Subcutaneous abdominal adipose tissue (tissue), 5 donors: ENCODE measurements around the gene STX8.

Experiments
- H3K27ac ChIP-seq: one replicate; pipeline ENCODE4 v1.7.0; 2013; ENCODE audit warnings: low read depth, mild to moderate bottlenecking, inconsistent platforms, low read length, moderate library complexity
- H3K27me3 ChIP-seq, 5 donors: one replicate each; pipeline ENCODE4 v1.7.0; 2013; ENCODE audit warnings: low read length in 5 of 5, inconsistent platforms in 1 of 5; ENCODE audit not compliant: control insufficient read depth in 5 of 5, insufficient read depth in 4 of 5
- H3K36me3 ChIP-seq, 5 donors: one replicate each; pipeline ENCODE4 v1.7.0; 2013; ENCODE audit warnings: low read length in 5 of 5; ENCODE audit not compliant: control insufficient read depth in 5 of 5, insufficient read depth in 5 of 5
- H3K4me1 ChIP-seq, 5 donors: one replicate each; pipeline ENCODE4 v1.7.0; 2013; ENCODE audit warnings: low read length in 5 of 5, mild to moderate bottlenecking in 3 of 5, moderate library complexity in 1 of 5; ENCODE audit not compliant: control insufficient read depth in 5 of 5, insufficient read depth in 5 of 5
- H3K4me3 ChIP-seq, 5 donors: one replicate each; pipeline ENCODE4 v1.7.0; 2013; ENCODE audit warnings: low read length in 5 of 5, low read depth in 1 of 5
- H3K9ac ChIP-seq, 5 donors: one replicate each; pipeline ENCODE4 v1.7.0; 2013; ENCODE audit warnings: low read length in 5 of 5, mild to moderate bottlenecking in 4 of 5, moderate library complexity in 3 of 5
- H3K9me3 ChIP-seq, 5 donors: one replicate each; pipeline ENCODE4 v1.7.0; 2013; ENCODE audit warnings: low read length in 5 of 5; ENCODE audit not compliant: control insufficient read depth in 5 of 5
- donor health status: healthy.
- donor health status: healthy.
- donor health status: healthy.
- donor health status: healthy.
- donor health status: healthy.

STX8 gene

GRCh38 chr17:9217151-9218056, 358.2 kb downstream of the STX8 start:
- Histone ChIP-seq H3K4me3 (no peak overlapping the region), H3K27me3 (peaks cover 0 to 3% (median 0%) of the 10 kb centered on the region in 5 donors), H3K9ac (no peak overlapping the region), H3K27ac (no peak overlapping the region), H3K36me3 (no peaks in the 10 kb centered on the region), H3K4me1 (peaks cover 3 to 13% (median 7%) of the 10 kb centered on the region in 5 donors), H3K9me3 (peaks cover 4 to 12% (median 5%) of the 10 kb centered on the region in 5 donors)

- Histone ChIP-seq H3K9ac (no peak overlapping the region), H3K4me1 (peaks cover 3 to 13% (median 7%) of the 10 kb centered on the region in 5 donors), H3K27me3 (no peaks in the 10 kb centered on the region), H3K9me3 (peaks cover 4 to 12% (median 5%) of the 10 kb centered on the region in 5 donors), H3K27ac (no peak overlapping the region), H3K36me3 (no peaks in the 10 kb centered on the region), H3K4me3 (no peak overlapping the region)
These were observed 360.2 kb downstream of the STX8 start for GRCh38 chr17:9215465-9215864.

DNA sequence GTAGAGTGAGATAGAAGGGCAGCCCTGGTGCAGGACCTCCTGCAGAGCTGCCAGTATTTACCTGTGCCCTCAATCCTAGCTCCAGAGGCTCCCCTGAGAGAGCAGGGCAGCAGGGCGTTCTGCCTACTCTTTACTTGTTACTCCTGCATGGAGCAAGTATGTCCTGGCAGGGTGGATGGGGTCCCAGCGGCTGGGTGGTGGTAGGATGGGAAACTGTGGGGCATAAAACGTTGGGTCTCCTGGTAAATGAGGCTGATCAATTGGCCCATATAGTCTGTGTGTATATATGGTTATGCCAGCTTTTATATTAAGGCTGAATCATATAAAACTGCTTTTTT, 362.3 kb downstream of the STX8 start:
- Histone ChIP-seq H3K4me1 (peaks cover 3 to 13% (median 7%) of the 10 kb centered on the region in 5 donors), H3K36me3 (no peaks in the 10 kb centered on the region), H3K9ac (no peak overlapping the region), H3K9me3 (peaks cover 4 to 12% (median 5%) of the 10 kb centered on the region in 5 donors), H3K27ac (no peak overlapping the region), H3K4me3 (no peak overlapping the region), H3K27me3 (no peaks in the 10 kb centered on the region)

DNA sequence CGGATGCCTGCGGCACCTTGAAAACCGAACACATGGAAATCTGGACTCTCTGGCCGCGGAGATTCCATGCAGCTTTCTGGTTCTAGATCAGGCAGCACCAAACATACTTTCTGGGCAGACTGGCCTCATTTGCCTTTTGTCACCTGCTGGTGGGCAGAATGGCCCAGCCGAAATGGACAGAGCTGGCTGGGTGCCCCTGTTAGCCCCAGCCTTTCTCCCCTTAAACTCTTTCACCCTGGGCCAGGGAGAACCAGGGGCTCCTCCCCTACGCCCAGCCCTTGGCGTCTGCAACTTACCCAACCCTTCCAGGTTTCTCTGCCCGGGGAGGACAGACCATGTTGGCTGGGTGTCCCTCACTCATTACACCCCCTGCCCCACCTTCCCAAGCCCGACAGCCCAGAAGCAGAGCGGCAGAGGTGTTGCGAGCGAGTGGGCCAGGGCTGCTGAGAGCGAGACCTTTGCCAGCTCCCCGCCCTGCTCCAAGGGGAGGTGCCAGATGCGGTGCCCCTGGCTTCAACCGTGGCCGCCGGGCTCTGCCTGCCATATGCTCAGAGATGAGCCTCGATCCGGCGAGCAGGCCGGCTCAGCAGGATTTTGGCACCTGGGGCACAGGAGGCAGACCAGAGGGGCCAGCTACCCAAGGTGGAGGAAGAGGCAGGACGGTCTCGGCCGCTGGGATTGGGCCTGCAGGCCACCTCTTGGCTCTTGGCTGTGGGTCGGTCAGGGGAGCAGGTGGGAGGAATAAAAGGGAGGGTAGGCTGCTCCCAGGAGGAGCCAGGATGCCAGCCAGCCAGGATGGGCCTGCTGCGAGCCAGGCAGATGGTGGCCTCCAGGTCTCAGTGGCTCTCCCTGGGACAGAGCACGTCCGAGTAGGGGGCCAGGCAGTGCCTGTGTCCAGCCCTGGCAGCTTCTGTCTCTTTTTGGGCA, 363.0 kb downstream of the STX8 start:
- H3K27ac ChIP-seq: no peak overlapping the region
- peaks cover 0 to 9% (median 7%) of the 10 kb centered on the region in 5 donors for H3K4me1 ChIP-seq

GRCh38 chr17:9211133-9211765, 364.4 kb downstream of the STX8 start:
- Histone ChIP-seq H3K27me3 (no peaks in the 10 kb centered on the region), H3K27ac (no peak overlapping the region), H3K4me3 (no peak overlapping the region), H3K36me3 (no peaks in the 10 kb centered on the region), H3K9ac (no peak overlapping the region), H3K9me3 (peaks cover 3 to 10% (median 5%) of the 10 kb centered on the region in 5 donors), H3K4me1 (peaks cover 0 to 10% (median 8%) of the 10 kb centered on the region in 5 donors)

More for the DNA sequence above, 363.0 kb downstream of the STX8 start:
- Histone ChIP-seq H3K9ac (no peak overlapping the region), H3K4me3 (no peak overlapping the region), H3K27me3 (no peaks in the 10 kb centered on the region), H3K36me3 (no peaks in the 10 kb centered on the region), H3K9me3 (peaks cover 4 to 12% (median 5%) of the 10 kb centered on the region in 5 donors)

DNA sequence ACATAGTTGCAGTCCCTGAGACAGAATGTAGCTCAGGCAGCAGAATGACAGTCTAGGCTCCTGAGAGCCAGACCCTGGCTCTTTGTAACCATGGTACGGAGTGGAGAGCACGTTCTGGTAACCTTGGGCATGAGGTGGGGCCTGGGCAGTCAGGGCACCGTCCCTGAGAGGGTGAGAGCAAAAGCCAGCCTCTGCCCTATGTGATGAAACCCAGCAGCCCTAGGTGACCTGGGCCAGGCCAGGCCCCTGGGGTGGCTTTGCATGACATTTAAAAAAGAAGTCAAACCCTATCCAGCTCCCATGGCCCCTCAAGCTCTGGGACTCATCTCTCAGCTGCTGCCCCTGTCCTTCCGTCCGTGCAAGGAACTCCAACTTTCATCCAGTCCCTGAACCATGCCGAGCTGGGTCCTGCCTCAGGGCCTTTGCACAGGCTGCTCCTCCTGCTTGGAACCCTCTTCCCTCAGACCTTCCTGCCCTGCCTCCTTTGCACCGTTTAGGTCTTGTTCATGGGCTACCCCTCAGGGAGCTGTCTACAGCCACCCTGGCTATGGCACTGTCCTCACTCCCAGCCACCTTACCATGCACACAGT, 365.7 kb downstream of the STX8 start:
- H3K27ac ChIP-seq: no peak overlapping the region
- H3K36me3 ChIP-seq: no peaks in the 10 kb centered on the region
- no peaks in the 10 kb centered on the region for H3K27me3 ChIP-seq

DNA sequence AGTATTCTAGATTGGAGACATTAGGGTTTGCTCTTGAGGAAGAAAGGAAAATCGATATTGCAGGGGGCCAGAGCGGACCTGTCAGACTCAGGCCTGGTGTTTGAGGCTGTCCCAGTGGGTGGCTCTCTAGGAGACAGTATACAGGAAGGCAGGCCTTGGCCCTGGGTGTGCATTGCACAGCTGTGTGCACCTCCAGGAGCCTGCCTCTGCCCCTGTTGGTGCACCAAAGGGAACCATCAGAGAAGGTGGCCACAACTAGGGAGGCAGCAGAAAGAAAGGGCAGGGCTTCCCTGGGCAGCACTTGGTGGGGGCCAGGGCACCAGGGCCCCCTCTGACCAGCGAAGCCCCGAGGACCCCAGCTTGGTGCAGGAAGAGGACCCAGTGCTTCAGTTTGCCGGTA, 366.3 kb downstream of the STX8 start:
- H3K4me1 ChIP-seq: peaks cover 0 to 23% (median 14%) of the 10 kb centered on the region in 5 donors
- H3K4me3 ChIP-seq: no peak overlapping the region
- no peaks in the 10 kb centered on the region for H3K27me3 ChIP-seq
- H3K27ac ChIP-seq: no peak overlapping the region
- no peaks in the 10 kb centered on the region for H3K9me3 ChIP-seq
- H3K36me3 ChIP-seq: no peaks in the 10 kb centered on the region
- H3K9ac ChIP-seq: no peak overlapping the region

More for the DNA sequence above, 365.7 kb downstream of the STX8 start:
- Histone ChIP-seq H3K9me3 (no peaks in the 10 kb centered on the region), H3K9ac (no peak overlapping the region), H3K4me1 (peaks cover 0 to 22% (median 14%) of the 10 kb centered on the region in 5 donors), H3K4me3 (no peak overlapping the region)

- Histone ChIP-seq H3K9me3 (no peaks in the 10 kb centered on the region), H3K27me3 (no peaks in the 10 kb centered on the region), H3K9ac (no peak overlapping the region), H3K36me3 (no peaks in the 10 kb centered on the region), H3K4me1 (peaks cover 0 to 23% (median 14%) of the 10 kb centered on the region in 5 donors), H3K27ac (no peak overlapping the region), H3K4me3 (no peak overlapping the region)
These were observed 367.1 kb downstream of the STX8 start for GRCh38 chr17:9208381-9209105.
